Retina (tissue), 1 donor: Measurements from ENCODE around the gene TBP.
A peak's percentile ranks its signal among the peaks of the same experiment; 100 is the strongest.
"Not testable (repeated sequence)": the region's sequence is repeated elsewhere in the genome, so short reads cannot be mapped to it uniquely, and the experiment has no call there.

Source experiments
- DNase-seq: peaks from one replicate; pipeline ENCODE4 v3.0.0-alpha.2; 2016

Gene TBP

GRCh38 chr6:170554013-170554795 is at the start of gene TBP:
TBP (plus strand) TSS chr6:170554369; CDS start chr6:170557030, 2,661 bp downstream.
- peak; percentile 98 for DNase-seq

DNA sequence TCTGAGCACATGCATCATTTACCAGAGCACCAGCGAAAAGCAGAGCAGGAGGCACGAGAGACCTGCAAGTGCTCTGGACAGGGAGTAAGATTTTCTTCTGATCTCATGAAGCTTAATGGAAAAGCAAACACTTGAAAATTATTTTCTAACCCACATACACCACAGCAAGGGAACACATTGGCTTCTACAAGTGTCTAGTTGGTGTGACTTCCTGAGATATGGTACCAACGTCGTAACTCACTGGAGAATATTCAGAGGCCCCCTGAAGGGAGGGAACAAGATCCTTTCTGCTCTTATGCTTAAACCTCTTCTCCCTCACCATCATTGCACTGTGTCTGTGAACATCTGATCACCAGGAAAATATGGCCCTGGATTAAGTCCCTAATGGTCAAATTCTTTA is 49.7 kb upstream of the TBP start:
- DNase-seq, result no peak

DNA sequence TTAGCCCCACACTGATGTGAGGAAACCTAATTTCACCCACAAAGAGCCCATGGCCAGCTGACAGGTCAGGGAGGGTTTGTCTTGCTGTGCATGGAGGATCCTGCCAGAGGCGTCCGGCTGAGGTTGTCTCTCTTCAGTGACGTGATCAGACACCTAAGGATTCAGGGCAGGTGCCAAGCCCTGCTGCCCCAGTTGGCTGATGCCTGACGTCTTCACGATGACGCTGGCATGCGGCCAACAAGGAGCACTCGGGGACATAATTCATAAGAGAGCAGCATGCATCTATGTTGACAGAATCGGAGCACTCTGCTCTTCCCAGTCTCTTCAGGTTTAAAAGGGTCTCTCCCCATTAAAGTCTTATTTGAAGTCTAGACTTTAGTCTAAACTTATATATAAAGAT is 48.9 kb upstream of the TBP start:
- no peak for DNase-seq

DNA sequence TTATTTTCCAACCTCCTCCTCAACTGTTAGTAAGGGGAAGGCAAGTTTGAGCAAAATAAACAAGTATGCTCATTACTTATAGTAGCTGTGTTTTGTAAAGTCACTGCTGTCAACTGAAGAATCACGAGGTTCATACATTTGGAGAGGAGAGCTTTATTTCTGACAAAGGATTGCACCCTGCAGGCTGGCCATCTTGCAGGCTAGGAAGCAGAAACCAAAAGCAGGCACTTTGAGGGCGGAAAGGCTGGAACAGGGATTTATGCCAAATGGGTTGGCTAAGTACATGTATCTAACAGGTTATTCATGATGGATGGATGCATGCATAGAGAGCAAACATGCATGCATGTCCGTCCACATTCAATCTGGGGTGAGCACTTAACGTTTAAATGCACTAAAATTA is 47.7 kb upstream of the TBP start:
- no peak for DNase-seq

DNA sequence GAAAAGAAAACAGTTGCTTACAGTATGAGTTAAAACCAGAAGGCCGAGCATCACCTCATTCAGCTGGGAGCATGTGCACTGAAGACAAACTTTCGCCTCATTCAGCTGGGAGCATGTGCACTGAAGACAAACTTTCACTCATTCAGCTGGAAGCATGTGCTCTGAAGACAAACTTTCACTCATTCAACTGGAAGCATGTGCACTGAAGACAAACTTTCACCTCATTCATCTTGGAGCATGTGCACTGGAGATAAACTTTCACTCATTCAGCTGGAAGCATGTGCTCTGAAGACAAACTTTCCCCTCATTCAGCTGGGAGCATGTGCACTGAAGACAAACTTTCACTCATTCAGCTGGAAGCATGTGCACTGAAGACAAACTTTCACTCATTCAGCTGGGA is 46.4 kb upstream of the TBP start:
- DNase-seq, result not testable (repeated sequence)

DNA sequence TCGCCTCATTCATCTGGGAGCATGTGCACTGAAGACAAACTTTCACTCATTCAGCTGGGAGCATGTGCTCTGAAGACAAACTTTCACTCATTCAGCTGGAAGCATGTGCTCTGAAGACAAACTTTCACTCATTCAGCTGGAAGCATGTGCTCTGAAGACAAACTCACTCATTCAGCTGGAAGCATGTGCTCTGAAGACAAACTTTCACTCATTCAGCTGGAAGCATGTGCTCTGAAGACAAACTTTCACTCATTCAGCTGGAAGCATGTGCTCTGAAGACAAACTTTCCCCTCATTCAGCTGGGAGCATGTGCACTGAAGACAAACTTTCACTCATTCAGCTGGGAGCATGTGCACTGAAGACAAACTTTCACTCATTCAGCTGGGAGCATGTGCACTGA is 45.9 kb upstream of the TBP start:
- DNase-seq, result not testable (repeated sequence)

- not testable (repeated sequence) for DNase-seq
Measured at GRCh38 chr6:170508892-170509722, 45.1 kb upstream of the TBP start.

DNA sequence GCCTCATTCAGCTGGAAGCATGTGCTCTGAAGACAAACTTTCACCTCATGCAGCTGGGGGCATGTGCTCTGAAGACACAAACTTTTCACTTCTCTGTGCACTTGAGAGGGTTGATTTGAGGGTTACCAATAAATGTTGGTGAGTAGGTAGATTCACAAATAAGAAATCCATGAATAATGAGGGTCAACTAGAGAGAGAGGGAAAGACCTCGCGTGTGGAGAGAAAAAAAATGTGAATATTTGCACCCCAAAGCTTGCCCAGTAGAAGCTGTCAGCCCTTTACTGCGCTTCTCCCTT is 44.5 kb upstream of the TBP start:
- no peak for DNase-seq

GRCh38 chr6:170510631-170511030 is 43.5 kb upstream of the TBP start:
- peak; percentile 51 for DNase-seq

GRCh38 chr6:170512249-170512648 is 41.9 kb upstream of the TBP start:
- no peak for DNase-seq

DNA sequence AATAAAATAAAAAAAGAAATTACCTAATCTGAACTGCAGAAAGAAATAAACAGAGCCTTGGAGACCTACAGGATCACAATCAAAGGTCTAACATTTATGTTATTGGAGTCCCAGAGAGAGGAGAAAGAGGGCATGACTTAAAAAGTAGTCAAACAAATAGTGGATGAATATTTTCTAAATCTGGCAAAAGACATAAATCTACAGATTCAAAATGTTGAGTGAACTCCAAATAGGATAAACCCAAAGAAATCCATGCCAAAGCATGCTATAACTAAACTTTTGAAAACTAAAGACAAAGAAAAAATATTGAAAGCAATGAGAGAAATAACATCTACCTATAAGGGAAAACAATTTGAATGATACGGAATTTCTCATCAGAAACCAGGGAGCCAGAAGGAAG is 39.3 kb upstream of the TBP start:
- no peak for DNase-seq

- DNase-seq, result peak; percentile 57
Measured at GRCh38 chr6:170516783-170517616, 37.2 kb upstream of the TBP start.

DNA sequence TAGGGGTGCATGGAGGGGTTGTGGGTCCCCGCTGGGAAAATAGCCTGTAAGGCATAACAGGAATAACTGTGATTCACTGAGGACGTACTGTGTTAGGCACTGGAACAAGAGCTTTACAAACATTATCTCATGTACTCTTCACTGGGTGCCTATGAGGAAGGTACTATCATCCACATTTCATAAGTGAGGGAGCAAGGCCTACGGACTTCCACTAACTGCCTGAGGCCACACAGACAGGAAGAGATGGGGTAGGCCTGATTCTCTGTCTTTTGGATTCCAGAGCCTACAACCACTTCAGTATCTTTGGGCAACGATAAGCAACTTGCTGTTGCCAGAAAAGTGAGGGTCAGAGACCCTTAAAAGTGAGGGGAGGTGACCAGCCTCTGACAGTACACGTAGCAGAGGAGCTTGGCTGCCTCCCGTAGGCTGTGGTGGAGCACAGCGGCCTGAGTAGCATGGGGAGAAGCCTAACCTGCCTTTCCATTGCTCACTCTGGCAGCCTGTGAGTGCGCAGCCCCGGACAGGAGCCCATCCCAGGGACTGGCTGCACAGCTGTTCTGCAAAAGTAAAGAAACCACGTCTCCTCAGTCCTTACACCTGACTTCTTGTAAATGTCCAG is 31.5 kb upstream of the TBP start:
- DNase-seq, result no peak

DNA sequence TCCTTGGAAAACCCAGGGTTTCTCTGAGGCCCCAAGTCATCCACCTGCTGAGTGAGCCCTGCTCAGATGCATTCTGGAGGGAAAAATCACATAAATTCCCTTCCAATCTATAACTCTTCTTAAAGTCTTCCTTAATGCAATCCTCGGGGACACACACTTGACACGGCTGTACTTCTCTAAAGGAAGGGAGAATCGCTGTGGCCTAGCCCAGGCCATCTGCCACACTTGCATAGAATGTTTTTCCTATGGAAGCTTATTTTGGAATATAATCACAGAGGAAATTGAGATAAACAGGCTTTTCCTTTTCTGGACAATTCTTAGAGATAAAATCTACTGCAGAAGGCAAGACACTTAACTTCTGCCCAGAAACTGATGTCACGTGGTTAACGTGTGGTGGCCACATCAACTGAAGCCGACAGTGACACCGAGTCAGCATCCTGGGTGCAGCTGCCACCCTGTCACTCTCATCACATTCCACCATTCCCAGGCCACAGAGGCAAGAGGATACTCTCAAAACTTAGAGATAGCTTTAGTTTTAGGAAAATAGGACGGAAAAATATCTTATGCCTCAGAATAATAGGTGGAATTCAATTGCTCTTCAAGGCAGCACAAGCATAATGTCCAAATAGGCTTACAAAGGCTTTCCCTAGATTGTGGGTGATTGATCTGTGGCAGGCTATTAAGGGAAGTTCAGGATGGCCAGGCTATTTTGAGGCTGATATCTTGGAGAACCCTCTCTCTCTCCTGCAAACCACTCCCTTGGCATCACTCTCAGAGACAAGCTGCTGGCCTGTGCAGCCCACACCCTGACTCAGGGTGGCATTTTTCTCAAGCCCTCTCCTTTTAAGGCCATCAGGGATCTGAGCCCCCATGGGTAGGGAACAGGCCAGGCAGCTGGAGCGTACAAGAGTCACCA is 30.7 kb upstream of the TBP start:
- no peak for DNase-seq

DNA sequence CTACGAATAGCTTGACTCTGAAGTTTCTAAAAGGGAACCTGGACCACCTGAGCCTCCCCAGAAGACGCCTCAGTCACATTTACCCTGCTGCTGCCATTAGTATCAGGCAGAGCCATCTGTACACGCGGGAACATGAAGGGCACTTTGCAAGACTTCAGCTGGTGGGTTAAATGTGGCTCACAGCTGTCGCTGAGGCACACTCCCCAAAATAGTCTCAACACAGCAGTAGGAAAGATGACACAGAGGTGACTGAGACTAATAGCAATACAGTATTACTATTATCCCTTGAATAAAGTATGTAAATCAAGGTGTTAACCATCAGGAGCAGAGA is 30.0 kb upstream of the TBP start:
- no peak for DNase-seq

- DNase-seq, result no peak
Measured at GRCh38 chr6:170525795-170526194, 28.4 kb upstream of the TBP start.

DNA sequence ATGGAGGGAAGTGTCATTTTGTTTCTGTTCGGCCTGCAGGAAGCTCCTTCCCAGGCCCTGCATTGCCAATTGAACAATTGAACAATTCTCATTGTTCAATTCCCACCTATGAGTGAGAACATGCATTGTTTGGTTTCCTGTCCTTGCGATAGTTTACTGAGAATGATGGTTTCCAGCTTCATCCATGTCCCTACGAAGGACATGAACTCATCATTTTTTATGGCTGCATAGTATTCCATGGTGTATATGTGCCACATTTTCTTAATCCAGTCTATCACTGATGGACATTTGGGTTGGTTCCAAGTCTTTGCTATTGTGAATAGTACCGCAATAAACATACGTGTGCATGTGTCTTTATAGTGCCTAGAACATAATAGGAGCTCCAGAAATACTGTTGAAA is 26.2 kb upstream of the TBP start:
- DNase-seq, result not testable (repeated sequence)

- DNase-seq, result peak; percentile 73
Measured at GRCh38 chr6:170529839-170530469, 24.2 kb upstream of the TBP start.

GRCh38 chr6:170532867-170533488 is 21.2 kb upstream of the TBP start:
- DNase-seq, result no peak

GRCh38 chr6:170533792-170534191 is 20.4 kb upstream of the TBP start:
- no peak for DNase-seq

GRCh38 chr6:170535004-170535403 is 19.2 kb upstream of the TBP start:
- DNase-seq, result no peak
